ENCODE results near the gene PARM1.

Gene PARM1

GRCh38 chr4:74944354-74944793 is 11.5 kb downstream of the PARM1 start:
- Histone ChIP-seq H3K27ac (ENCODE audit: low read depth, low read length) (no peak overlapping the region), H3K9ac (ENCODE audit: low read length) (no peak overlapping the region), H3K4me2 (ENCODE audit: low read depth, low read length, poor library complexity, severe bottlenecking) (peak overlapping the region; percentile 27), H3K9me2 (replicated peaks; ENCODE audit: insufficient read depth, low read length) (no peaks in the 10 kb centered on the region), H3K79me2 (ENCODE audit: insufficient read depth, low read length) (peaks cover 81% of the 10 kb centered on the region), H3F3A (ENCODE audit: insufficient read depth) (no peaks in the 10 kb centered on the region), H3K9me3 (ENCODE audit: insufficient read depth, low read length) (no peaks in the 10 kb centered on the region), H3K4me3 (ENCODE audit: insufficient read depth, low read length, poor library complexity, severe bottlenecking) (no peak overlapping the region), H3K36me3 (ENCODE audit: low read length) (no peaks in the 10 kb centered on the region), H3K27me3 (ENCODE audit: low read length) (no peaks in the 10 kb centered on the region), H2AFZ (ENCODE audit: low read depth, low read length, severe bottlenecking) (no peak overlapping the region), H4K20me1 (ENCODE audit: low read depth, low read length) (no peaks in the 10 kb centered on the region)
- TF ChIP-seq EZH2phosphoT487 (conservative IDR thresholded peaks at IDR 0.05; ENCODE audit: low read length) (no peak), CTCF (IDR thresholded peaks at IDR 0.05; ENCODE audit: insufficient read depth, low read length, poor library complexity, severe bottlenecking) (no peak)

- TF ChIP-seq EZH2phosphoT487 (conservative IDR thresholded peaks at IDR 0.05; ENCODE audit: low read length), result no peak
- TF ChIP-seq CTCF (IDR thresholded peaks at IDR 0.05; ENCODE audit: insufficient read depth, low read length, poor library complexity, severe bottlenecking), result no peak
- no peak overlapping the region for H3K4me3 ChIP-seq (ENCODE audit: insufficient read depth, low read length, poor library complexity, severe bottlenecking)
- H3K27ac ChIP-seq (ENCODE audit: low read depth, low read length), result no peak overlapping the region
- peaks cover 79% of the 10 kb centered on the region for H3K79me2 ChIP-seq (ENCODE audit: insufficient read depth, low read length)
- no peak overlapping the region for H3K4me2 ChIP-seq (ENCODE audit: low read depth, low read length, poor library complexity, severe bottlenecking)
- no peaks in the 10 kb centered on the region for H3K27me3 ChIP-seq (ENCODE audit: low read length)
- H3K9me3 ChIP-seq (ENCODE audit: insufficient read depth, low read length), result no peaks in the 10 kb centered on the region
- no peaks in the 10 kb centered on the region for H3F3A ChIP-seq (ENCODE audit: insufficient read depth)
- H3K9ac ChIP-seq (ENCODE audit: low read length), result no peak overlapping the region
- H3K9me2 ChIP-seq (replicated peaks; ENCODE audit: insufficient read depth, low read length), result no peaks in the 10 kb centered on the region
- H2AFZ ChIP-seq (ENCODE audit: low read depth, low read length, severe bottlenecking), result no peak overlapping the region
- no peaks in the 10 kb centered on the region for H3K36me3 ChIP-seq (ENCODE audit: low read length)
- no peaks in the 10 kb centered on the region for H4K20me1 ChIP-seq (ENCODE audit: low read depth, low read length)
Measured at GRCh38 chr4:74946196-74946595, 13.3 kb downstream of the PARM1 start.

GRCh38 chr4:74947798-74948197 is 14.9 kb downstream of the PARM1 start:
- Histone ChIP-seq H3K27me3 (ENCODE audit: low read length) (no peaks in the 10 kb centered on the region), H3F3A (ENCODE audit: insufficient read depth) (no peaks in the 10 kb centered on the region), H3K27ac (ENCODE audit: low read depth, low read length) (no peak overlapping the region), H3K4me3 (ENCODE audit: insufficient read depth, low read length, poor library complexity, severe bottlenecking) (no peak overlapping the region), H3K36me3 (ENCODE audit: low read length) (no peaks in the 10 kb centered on the region), H3K9ac (ENCODE audit: low read length) (no peak overlapping the region), H3K9me3 (ENCODE audit: insufficient read depth, low read length) (no peaks in the 10 kb centered on the region), H3K79me2 (ENCODE audit: insufficient read depth, low read length) (peaks cover 63% of the 10 kb centered on the region), H3K4me2 (ENCODE audit: low read depth, low read length, poor library complexity, severe bottlenecking) (no peak overlapping the region), H4K20me1 (ENCODE audit: low read depth, low read length) (no peaks in the 10 kb centered on the region), H2AFZ (ENCODE audit: low read depth, low read length, severe bottlenecking) (no peak overlapping the region), H3K9me2 (replicated peaks; ENCODE audit: insufficient read depth, low read length) (no peaks in the 10 kb centered on the region)
- TF ChIP-seq CTCF (IDR thresholded peaks at IDR 0.05; ENCODE audit: insufficient read depth, low read length, poor library complexity, severe bottlenecking), result no peak
- TF ChIP-seq EZH2phosphoT487 (conservative IDR thresholded peaks at IDR 0.05; ENCODE audit: low read length), result no peak

Data from SU-DHL-6 (cell line).